Calu3 (cell line): ENCODE measurements around the gene C11orf68. TPM values are rescaled to one million over a fixed set of nuclear protein-coding genes. Genes with fewer than 3 reads are reported as not detected.

Source experiments
- BruUV-seq: library from RNA; stranded (reverse); fragments of 400-500 nt; replicated peaks from 2 replicates; lab custom pipeline; 2021; lab: Mats Ljungman, UMichigan
- CTCF ChIA-PET: fragments of 300-600 bp; sonication (Branson Sonifier 250); formaldehyde crosslinking; loops from one replicate; lab custom pipeline; 2022; ENCODE audit warnings: antibody characterized with exemption; lab: Charles Lee
- DNase-seq: peaks from one replicate; pipeline ENCODE4 v3.0.0; 2022
- H3K27ac Mint-ChIP-seq: one replicate; pipeline ENCODE4 v1.8.0; 2022; ENCODE audit warnings: mixed read lengths; ENCODE audit not compliant: unreplicated experiment
- H3K27me3 Mint-ChIP-seq: one replicate; pipeline ENCODE4 v1.8.0; 2022; ENCODE audit warnings: mixed read lengths; ENCODE audit not compliant: unreplicated experiment
- H3K36me3 Mint-ChIP-seq: one replicate; pipeline ENCODE4 v1.8.0; 2022; ENCODE audit warnings: mild to moderate bottlenecking, moderate library complexity, mixed read lengths; ENCODE audit not compliant: insufficient read depth, unreplicated experiment
- H3K4me1 Mint-ChIP-seq: one replicate; pipeline ENCODE4 v1.8.0; 2022; ENCODE audit warnings: mild to moderate bottlenecking, low read depth, mixed read lengths; ENCODE audit not compliant: unreplicated experiment
- H3K4me3 Mint-ChIP-seq: one replicate; pipeline ENCODE4 v1.8.0; 2022; ENCODE audit warnings: mild to moderate bottlenecking, low read depth, moderate library complexity, mixed read lengths; ENCODE audit not compliant: unreplicated experiment
- H3K9me3 Mint-ChIP-seq: one replicate; pipeline ENCODE4 v1.8.0; 2022; ENCODE audit warnings: low read depth, mixed read lengths; ENCODE audit not compliant: unreplicated experiment
- CTCF ChIP-seq: fragments of 200-600 bp; IDR thresholded peaks from one replicate; pipeline ENCODE4 v1.8.0; 2022; ENCODE audit warnings: antibody characterized with exemption; ENCODE audit not compliant: unreplicated experiment
- intact Hi-C: fragments of 100-400 bp; cut with micrococcal nuclease; formaldehyde crosslinking; loops from one replicate; pipeline ENCODE4 v1.10.0; 2022; ENCODE audit not compliant: unreplicated experiment
- total RNA-seq: library from RNA; stranded (reverse); gene quantifications from 2 replicates; pipeline ENCODE4 v1.2.3, GENCODE V29; 2022

C11orf68 gene
- total RNA-seq, 1 experiment from 2014 or later = 25.9 TPM

- TSS peak; percentile 70 for BruUV-seq
- Mint-ChIP-seq H3K27me3 (no peaks in the 10 kb centered on the region), H3K36me3 (peaks cover 98% of the 10 kb centered on the region), H3K9me3 (no peaks in the 10 kb centered on the region), H3K4me1 (peaks cover 59% of the 10 kb centered on the region), H3K4me3 (peak overlapping the region; percentile 83), H3K27ac (peak overlapping the region; percentile 25)
- intact Hi-C loops = no loop called here
- peak; percentile 60 for DNase-seq
- CTCF ChIA-PET = interaction anchor here (0.7 to 2.1 kb wide), 10 partner anchors 9 to 131 kb away, joined by 3 to 8 read pairs (median 3); partner anchors contain the start of genes FOSL1 and MUS81
- TF ChIP-seq CTCF = no peak
These were observed 27.4 kb downstream of the C11orf68 start for GRCh38 chr11:65891219-65892136.

- peak; percentile 97 for DNase-seq
- Mint-ChIP-seq H3K9me3 (no peaks in the 10 kb centered on the region), H3K4me1 (peaks cover 54% of the 10 kb centered on the region), H3K4me3 (peak within 1 kb of the TSS; percentile 83), H3K36me3 (peaks cover 90% of the 10 kb centered on the region), H3K27me3 (no peaks in the 10 kb centered on the region), H3K27ac (peak within 1 kb of the TSS; percentile 92)
- intact Hi-C loops = no loop called here
- TF ChIP-seq CTCF = no peak
- no TSS peak for BruUV-seq
- CTCF ChIA-PET = interaction anchor here (0.6 to 2.1 kb wide), 15 partner anchors 8 to 184 kb away, joined by 3 to 8 read pairs (median 4); partner anchors contain the start of genes BANF1, EIF1AD, FOSL1 and MUS81
These were observed 28.3 kb downstream of the C11orf68 start, which contains the start of gene CCDC85B for GRCh38 chr11:65890324-65891218. Gene CCDC85B (plus strand): TSS chr11:65890673. CDS start chr11:65890784, 111 bp downstream.

- no TSS peak for BruUV-seq
- intact Hi-C loops = loop anchor here (10.0 kb wide), 1 partner anchor 97 kb away; no protein-coding TSS in a partner anchor
- Mint-ChIP-seq H3K9me3 (no peaks in the 10 kb centered on the region), H3K27me3 (no peaks in the 10 kb centered on the region), H3K4me3 (peak within 1 kb of the TSS; percentile 83), H3K36me3 (peaks cover 84% of the 10 kb centered on the region), H3K4me1 (peaks cover 48% of the 10 kb centered on the region), H3K27ac (peak within 1 kb of the TSS; percentile 92)
- CTCF ChIA-PET = interaction anchor here (0.6 to 3.3 kb wide), 29 partner anchors 9 to 305 kb away, joined by 3 to 37 read pairs (median 4); partner anchors contain the start of genes BANF1, CFL1, FOSL1 and KAT5
- DNase-seq = peak; percentile 96
- peak; percentile 90 for TF ChIP-seq CTCF
These were observed 30.6 kb downstream of the C11orf68 start, which contains the start of gene FIBP for GRCh38 chr11:65888163-65888814. Gene FIBP (minus strand): TSS chr11:65888471. CDS start chr11:65888418, 53 bp downstream.
